ENCODE results near the gene E2F2. TPM values are rescaled to one million over a fixed set of nuclear protein-coding genes. Genes with fewer than 3 reads are reported as not detected.

The E2F2 gene
- total and polyA plus RNA-seq, 2 of the 4 experiments (the other 2 are of a cell fraction): 0.36 to 0.51 TPM

GRCh38 chr1:23514111-23514679 is 16.8 kb downstream of the E2F2 start:
- H3K4me1 ChIP-seq (ENCODE audit: control insufficient read depth, insufficient read depth, low read length): no peaks in the 10 kb centered on the region
- no peak overlapping the region for H3K56ac ChIP-seq (ENCODE audit: extremely low read depth, insufficient read depth, low read length)
- H2BK15ac ChIP-seq (ENCODE audit: low read depth, low read length): no peak overlapping the region
- no peak for ATAC-seq (ENCODE audit: low read depth)
- H3K9me1 ChIP-seq (ENCODE audit: insufficient read depth, low read length): no peaks in the 10 kb centered on the region
- H3K4me3 ChIP-seq (ENCODE audit: insufficient read depth, low read depth, low read length): no peak overlapping the region
- dilution Hi-C loops (cut with HindIII; ENCODE audit: low sequenced_read_pairs, unreplicated experiment) (no loop called here), in situ Hi-C loops (cut with MboI; ENCODE audit: low sequenced_read_pairs) (no loop called here), intact Hi-C loops (cut with micrococcal nuclease) (no loop called here)
- no peaks in the 10 kb centered on the region; the same call in 1 of the 2 replicates for H4K20me1 ChIP-seq (ENCODE audit: insufficient read depth, low read length)
- no peak for DNase-seq
- no peak overlapping the region for H3K14ac ChIP-seq (replicated peaks; ENCODE audit: low read depth, low read length)
- TF ChIP-seq MXI1 (IDR thresholded peaks at IDR 0.05; ENCODE audit: borderline replicate concordance, low read depth, low read length): no peak
- TF ChIP-seq USF2 (IDR thresholded peaks at IDR 0.05; ENCODE audit: low read depth, low read length): no peak
- no peak for TF ChIP-seq RAD21 (IDR thresholded peaks at IDR 0.05; ENCODE audit: low read length)
- TF ChIP-seq CTCF (conservative IDR thresholded peaks at IDR 0.05; ENCODE audit: low read depth, low read length): no peak
- no peak for TF ChIP-seq CEBPB (IDR thresholded peaks at IDR 0.05; ENCODE audit: low read depth, low read length)
- TF ChIP-seq NFE2L2 (IDR thresholded peaks at IDR 0.05; ENCODE audit: low read depth, low read length): no peak
- no peak overlapping the region for H2BK5ac ChIP-seq (ENCODE audit: low read depth, low read length, poor library complexity, severe bottlenecking)
- ChIA-PET CTCF (no interaction called here), POLR2A (ENCODE audit: unreplicated experiment) (no interaction called here)
- no peak overlapping the region for H3K4ac ChIP-seq (ENCODE audit: low read depth, low read length)
- no peak overlapping the region for H3K18ac ChIP-seq (ENCODE audit: low read depth, low read length)
- no peak overlapping the region for H3K9ac ChIP-seq (ENCODE audit: low read depth, low read length)
- no peaks in the 10 kb centered on the region for H3K9me3 ChIP-seq (ENCODE audit: control insufficient read depth, insufficient read depth, low read length)
- H2BK20ac ChIP-seq (ENCODE audit: low read depth, low read length): no peak overlapping the region
- H3K27ac ChIP-seq (ENCODE audit: insufficient read depth, low read length): no peak overlapping the region
- H4K91ac ChIP-seq (ENCODE audit: insufficient read depth, low read depth, low read length): no peak overlapping the region
- BruUV-seq (replicated peaks): no TSS peak
- H2BK120ac ChIP-seq (ENCODE audit: low read depth, low read length): no peak overlapping the region
- peaks cover 2% of the 10 kb centered on the region; the same call in 1 of the 2 replicates for H3K36me3 ChIP-seq (ENCODE audit: control insufficient read depth, insufficient read depth, low read length)
- no peak overlapping the region for H4K8ac ChIP-seq (ENCODE audit: low read depth in 2 of 2, low read length in 2 of 2)
- H2AK9ac ChIP-seq (replicated peaks; ENCODE audit: low read depth, low read length, poor library complexity): no peak overlapping the region
- no peak overlapping the region for H2AK5ac ChIP-seq (ENCODE audit: low read depth, low read length)
- H3K79me1 ChIP-seq (ENCODE audit: low read depth in 1 of 2, low read length in 2 of 2): no peaks in the 10 kb centered on the region
- H3K4me2 ChIP-seq (ENCODE audit: low read depth, low read length): no peak overlapping the region
- H3K27me3 ChIP-seq (ENCODE audit: control insufficient read depth, insufficient read depth, low read length): no peaks in the 10 kb centered on the region
- H2AFZ ChIP-seq (replicated peaks; ENCODE audit: low read length, poor library complexity): no peak overlapping the region
- 100% methylated on average over 1 of the region's 3 CpGs; no CpG with 5 or more reads in 1 of the 2 experiments for WGBS, 2 experiments (ENCODE audit: extremely low coverage in 2 of 2, insufficient read length in 1 of 2)
- H4K5ac ChIP-seq (ENCODE audit: low read depth, low read length): no peak overlapping the region
- no peak overlapping the region for H3K23ac ChIP-seq (ENCODE audit: low read depth, low read length)

All from IMR-90 (cell line).